ENCODE data around the gene HNF4A.

- no peak for TF ChIP-seq NFIC (IDR thresholded peaks at IDR 0.05)
- TF ChIP-seq YY1 (IDR thresholded peaks at IDR 0.05; ENCODE audit: low read depth) = no peak
- TF ChIP-seq MAX (IDR thresholded peaks at IDR 0.05) = no peak
- no peak for TF ChIP-seq CREB1 (IDR thresholded peaks at IDR 0.05; ENCODE audit: low read depth)
- TF ChIP-seq RAD21 (IDR thresholded peaks at IDR 0.05; ENCODE audit: low read depth) = no peak
- TF ChIP-seq FOXM1 (IDR thresholded peaks at IDR 0.05; ENCODE audit: borderline replicate concordance, low read depth) = no peak
- no peak for TF ChIP-seq EP300 (IDR thresholded peaks at IDR 0.05; ENCODE audit: borderline replicate concordance)
- TF ChIP-seq TAF1 (IDR thresholded peaks at IDR 0.05; ENCODE audit: low read depth) = no peak
- no peak for TF ChIP-seq TCF12 (IDR thresholded peaks at IDR 0.05; ENCODE audit: low read depth)
- no peak for TF ChIP-seq CEBPB (IDR thresholded peaks at IDR 0.05)
- no peak for TF ChIP-seq ZBTB7A (IDR thresholded peaks at IDR 0.05; ENCODE audit: low read depth)
Measured at GRCh38 chr20:44475372-44475693, 119.8 kb downstream of the HNF4A start.

All from Ishikawa (cell line).